NT2/D1 (cell line): Measurements from ENCODE around the gene ADGRG2.

Experiments
- SUZ12 ChIP-seq: IDR thresholded peaks from 2 replicates; pipeline ENCODE4 v1.6.1; 2011; ENCODE audit not compliant: insufficient read length, insufficient read depth; ENCODE audit errors: extremely low read depth
- YY1 ChIP-seq: IDR thresholded peaks from 2 replicates; pipeline ENCODE4 v1.6.1; 2011; ENCODE audit not compliant: insufficient read length, insufficient read depth
- ZNF274 ChIP-seq: IDR thresholded peaks from 2 replicates; pipeline ENCODE4 v1.6.1; 2011; ENCODE audit warnings: mild to moderate bottlenecking, low read depth, low read length

GRCh38 chrX:18997916-18998315, 124.4 kb downstream of the ADGRG2 start:
- TF ChIP-seq ZNF274 (no peak), SUZ12 (no peak), YY1 (no peak)
